NB4 (cell line): ENCODE measurements around the gene ADAM12.

Experiments
- MAX ChIP-seq: IDR thresholded peaks from 2 replicates; pipeline ENCODE4 v1.6.1; 2011; ENCODE audit warnings: low read depth, low read length
- POLR2A ChIP-seq: IDR thresholded peaks from 2 replicates; pipeline ENCODE4 v1.6.1; 2011; ENCODE audit warnings: mild to moderate bottlenecking; ENCODE audit not compliant: insufficient read length; ENCODE audit errors: extremely low read depth
- TF ChIP-seq, protein P1 (sequence below): IDR thresholded peaks from one replicate; pipeline ENCODE4 v1.5.1; 2012; ENCODE audit warnings: low read depth, low read length

DNA sequence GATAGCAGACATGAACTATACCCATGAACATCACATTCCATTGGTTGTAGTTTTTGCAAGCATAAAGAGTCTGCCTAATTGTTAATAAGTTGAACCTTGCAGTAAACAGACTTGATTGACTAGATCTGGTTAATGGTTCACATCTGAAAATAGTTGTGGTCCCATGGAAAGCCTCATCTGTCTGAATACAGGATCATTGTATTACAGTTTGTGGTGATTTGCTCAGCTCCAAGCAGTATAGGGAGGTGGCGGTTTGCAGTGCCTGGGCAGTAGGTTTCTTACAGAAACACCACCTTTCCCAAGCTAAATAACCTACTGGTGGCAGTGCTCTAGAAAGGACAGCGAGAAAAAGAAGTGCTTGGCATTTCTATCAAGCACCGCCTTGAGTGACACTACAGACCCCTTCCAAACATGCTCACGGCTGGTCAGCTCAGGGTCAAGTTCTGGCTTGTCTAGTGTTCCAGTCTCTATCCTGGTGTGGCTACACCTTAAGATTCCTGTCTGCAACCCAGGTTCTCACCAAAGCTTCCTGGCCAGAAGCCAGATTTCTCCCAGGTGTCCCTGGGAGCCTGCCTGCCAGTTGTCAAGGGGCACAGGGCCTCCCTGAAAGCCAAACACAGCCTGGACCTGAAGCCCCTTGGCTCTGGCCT is 372.0 kb downstream of the ADAM12 start:
- TF ChIP-seq, protein P1, sequence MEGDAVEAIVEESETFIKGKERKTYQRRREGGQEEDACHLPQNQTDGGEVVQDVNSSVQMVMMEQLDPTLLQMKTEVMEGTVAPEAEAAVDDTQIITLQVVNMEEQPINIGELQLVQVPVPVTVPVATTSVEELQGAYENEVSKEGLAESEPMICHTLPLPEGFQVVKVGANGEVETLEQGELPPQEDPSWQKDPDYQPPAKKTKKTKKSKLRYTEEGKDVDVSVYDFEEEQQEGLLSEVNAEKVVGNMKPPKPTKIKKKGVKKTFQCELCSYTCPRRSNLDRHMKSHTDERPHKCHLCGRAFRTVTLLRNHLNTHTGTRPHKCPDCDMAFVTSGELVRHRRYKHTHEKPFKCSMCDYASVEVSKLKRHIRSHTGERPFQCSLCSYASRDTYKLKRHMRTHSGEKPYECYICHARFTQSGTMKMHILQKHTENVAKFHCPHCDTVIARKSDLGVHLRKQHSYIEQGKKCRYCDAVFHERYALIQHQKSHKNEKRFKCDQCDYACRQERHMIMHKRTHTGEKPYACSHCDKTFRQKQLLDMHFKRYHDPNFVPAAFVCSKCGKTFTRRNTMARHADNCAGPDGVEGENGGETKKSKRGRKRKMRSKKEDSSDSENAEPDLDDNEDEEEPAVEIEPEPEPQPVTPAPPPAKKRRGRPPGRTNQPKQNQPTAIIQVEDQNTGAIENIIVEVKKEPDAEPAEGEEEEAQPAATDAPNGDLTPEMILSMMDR = no peak
- TF ChIP-seq POLR2A = no peak
- TF ChIP-seq MAX = no peak
